ENCODE data around the gene NCOA6.

The NCOA6 gene

DNA sequence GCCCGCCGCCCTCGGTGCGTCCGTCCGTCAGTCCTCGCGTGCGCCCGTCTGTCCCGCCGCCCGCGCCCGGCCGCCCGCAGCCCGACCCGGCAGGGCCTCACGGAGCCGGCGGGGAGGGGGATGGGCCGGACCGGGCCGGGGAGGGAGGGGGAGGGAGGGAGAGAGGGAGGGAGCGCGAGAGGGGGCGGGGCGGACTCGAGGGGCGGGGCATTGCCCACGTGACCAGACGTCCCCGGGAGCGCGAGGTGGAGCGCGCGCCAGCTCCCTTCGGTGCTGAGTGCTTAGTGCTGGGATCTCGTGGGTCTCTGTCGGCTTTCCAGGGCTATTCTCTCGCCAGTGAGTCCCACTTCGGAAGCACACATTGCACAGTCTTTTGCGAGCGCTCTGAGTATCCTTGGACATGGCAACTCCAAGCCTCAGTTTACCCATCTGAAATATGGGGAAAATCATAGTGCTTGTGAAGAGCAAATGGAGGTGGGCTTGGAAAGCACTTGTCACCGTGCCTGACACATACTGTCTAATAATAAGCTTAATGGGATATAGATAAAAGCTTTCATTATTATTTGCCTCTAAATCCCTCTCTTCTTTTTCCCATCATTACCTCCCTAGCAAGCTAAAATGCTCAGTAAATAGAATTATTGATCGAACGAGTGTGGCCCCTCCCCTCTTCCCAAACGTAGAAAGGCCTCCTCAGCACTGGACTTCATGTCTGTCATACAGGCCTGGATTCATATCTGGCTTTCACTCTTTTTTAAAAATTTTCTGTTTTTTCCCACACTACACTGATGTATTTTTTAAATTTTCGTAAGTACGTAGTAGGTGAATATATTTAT, at the start of gene NCOA6:
Gene NCOA6, minus strand, starts transcription at position 122 of the 833 bp plus-strand sequence. CDS start 43,296 bp downstream, outside the sequence.
- intact Hi-C loops (cut with DNase I) = no loop called here
- DNase-seq = peak; percentile 75 to 96 (median 91)

DNA sequence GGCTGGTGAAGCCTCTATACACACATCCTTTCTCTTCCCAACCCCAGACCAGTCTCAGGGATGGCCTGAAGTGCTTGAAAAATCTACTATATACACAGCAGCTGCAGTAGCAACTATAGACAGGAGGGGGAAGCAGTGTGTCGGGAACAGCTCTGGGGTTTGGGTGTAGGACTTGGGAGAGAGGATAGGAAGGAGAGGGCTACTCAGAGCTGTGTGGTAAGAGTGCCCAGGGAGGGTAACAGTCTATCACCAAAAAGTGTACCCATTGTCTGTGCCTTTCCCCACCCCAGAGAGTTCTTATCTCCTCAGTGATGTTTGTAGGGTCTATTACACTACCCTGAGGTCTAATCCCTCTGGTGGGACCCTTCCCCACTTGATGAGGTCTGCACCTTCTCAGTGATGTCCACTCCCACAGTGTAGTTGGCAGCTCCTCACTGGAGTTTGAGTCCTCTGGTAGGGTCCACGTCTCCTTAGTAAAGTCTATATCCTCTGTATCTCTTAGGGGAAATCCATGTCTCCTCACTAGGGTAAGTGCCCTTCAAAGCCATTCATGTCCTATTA, 48.7 kb upstream of the NCOA6 start:
- peak; percentile 36 to 91 (median 82) for DNase-seq
- intact Hi-C loops (cut with DNase I) = loop anchor here (5.0 kb wide), 2 partner anchors 83 to 218 kb away; partner anchors contain the start of genes GSS, MYH7B and TRPC4AP

DNA sequence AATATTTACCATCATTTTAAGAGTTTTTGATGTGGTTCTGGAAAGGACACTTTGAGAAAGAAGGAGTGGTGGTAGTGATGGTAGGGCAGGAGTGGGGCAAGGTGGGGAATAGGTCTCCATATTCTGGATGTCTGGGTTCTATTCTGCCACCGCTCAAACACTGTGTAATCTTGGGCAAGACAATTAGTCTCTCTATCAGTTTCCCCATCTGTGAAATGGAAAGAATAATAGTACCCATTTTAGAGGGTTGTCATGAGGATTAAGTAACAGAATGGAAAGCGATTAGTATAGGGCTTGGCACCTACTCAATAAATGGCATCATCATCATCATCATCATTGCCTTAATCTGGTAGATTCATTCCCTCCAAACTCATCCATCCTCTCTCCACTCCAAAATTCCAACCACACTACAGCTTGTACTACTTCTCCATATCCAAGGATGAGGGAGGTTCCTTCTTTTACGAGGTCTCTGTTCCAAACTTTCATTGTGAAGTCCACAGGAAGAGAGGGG, 48.2 kb upstream of the NCOA6 start:
- intact Hi-C loops (cut with DNase I) = loop anchor here (5.0 kb wide), 2 partner anchors 84 to 219 kb away; partner anchors contain the start of genes GSS, MYH7B and TRPC4AP
- no peak for DNase-seq

DNA sequence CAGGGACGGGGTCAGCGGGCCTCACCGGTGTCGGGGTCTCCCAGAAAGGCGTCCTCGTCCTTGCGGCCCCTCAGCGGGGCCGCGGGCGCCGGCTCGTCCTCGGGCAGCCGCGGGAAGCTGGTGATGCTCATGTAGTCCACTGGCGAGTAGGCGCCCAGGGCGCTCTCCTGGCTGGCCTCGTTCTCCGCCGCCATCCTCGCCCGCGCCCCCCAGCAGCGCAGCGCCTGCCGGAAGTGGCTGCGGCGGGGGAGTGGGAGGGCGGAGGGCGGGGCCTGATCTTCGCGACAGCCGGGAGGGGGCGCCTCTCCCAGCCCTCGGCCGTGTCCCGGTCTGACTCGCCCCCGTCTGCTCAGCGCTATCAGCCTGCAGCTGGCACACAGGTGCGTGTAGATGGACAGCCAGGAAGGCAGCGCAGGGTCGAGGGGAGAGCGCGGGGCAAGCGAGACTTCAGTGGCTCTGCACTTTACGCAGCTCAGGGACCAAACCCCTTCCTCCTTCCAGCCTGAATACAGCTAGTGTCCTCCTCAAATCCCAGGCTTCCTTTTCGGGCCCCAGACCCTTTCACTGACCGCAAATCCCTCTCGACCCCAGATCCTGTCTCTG, 47.3 kb upstream of the NCOA6 start, which contains the start of gene GGT7:
Gene GGT7, minus strand, starts transcription at position 235 of the 603 bp plus-strand sequence. Its CDS starts 41 bp downstream, at position 194.
- intact Hi-C loops (cut with DNase I) = loop anchor here (5.0 kb wide), 2 partner anchors 85 to 220 kb away; partner anchors contain the start of genes GSS, MYH7B and TRPC4AP
- peak; percentile 62 to 96 (median 89) for DNase-seq

DNA sequence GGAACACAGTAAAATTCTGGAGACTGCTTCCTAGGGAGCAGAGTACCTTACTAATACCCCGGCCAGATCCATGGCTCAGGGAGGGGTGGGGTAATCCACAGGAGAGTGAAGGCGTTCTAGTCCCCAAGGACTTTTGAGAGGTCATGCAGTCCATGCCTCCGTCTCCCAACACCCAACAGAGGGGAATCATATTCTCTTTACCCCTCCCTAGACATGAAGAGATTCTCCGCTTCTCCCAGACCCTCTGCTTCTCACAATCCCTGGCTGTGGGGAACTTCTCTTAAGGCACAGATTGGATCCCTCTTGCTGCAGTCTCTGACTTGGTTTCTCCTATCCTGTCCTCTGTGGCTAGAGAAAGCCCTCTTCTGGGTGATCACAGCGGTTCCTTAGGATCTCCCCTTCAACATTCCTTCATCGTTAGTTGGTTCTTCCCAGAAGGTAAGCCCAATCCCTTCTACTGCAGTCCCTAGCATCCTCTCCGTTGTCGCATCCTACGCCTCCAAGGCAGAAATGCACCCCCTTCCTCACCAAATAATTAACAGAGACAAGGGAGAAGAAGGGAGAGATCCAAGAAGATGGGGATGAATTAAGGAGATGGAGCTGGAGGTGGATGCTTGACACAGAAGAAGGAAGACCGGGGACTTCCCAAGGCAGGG, 46.6 kb upstream of the NCOA6 start:
- DNase-seq = peak in 5 of 42 donors; percentile 15 to 43 (median 19)
- intact Hi-C loops (cut with DNase I) = loop anchor here (5.0 kb wide), 2 partner anchors 85 to 220 kb away; partner anchors contain the start of genes GSS, MYH7B and TRPC4AP

DNA sequence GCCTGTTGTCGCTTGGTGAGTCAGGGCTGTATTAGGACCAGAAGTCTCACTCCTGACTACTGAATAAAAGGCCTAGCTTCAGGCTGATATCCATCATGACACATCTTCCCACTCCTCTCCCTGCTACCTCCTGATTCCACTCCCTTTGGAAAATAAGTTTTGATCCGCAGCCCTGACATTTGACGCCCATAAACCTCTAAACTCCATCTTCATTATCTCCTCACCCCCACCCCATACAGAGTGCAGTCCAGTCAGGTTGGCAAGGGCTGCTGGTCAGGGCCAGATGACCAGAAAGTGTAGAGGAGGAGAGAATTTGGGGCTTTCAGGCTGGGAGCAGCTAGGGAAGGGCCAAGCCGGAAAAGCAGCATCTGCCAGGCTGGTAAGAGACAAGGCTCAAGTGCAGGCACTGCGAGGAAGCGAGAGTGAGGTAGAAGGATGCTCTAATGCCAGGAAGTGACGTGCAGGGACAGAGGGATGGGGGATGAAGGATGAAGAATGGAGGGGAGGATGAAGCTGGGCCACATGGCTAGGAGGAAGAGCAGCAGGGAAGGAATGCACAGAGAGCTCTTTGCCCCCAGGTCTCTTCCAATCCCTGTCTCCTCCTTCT, 46.0 kb upstream of the NCOA6 start:
- peak in 30 of 42 donors; percentile 11 to 72 (median 44) for DNase-seq
- intact Hi-C loops (cut with DNase I) = loop anchor here (5.0 kb wide), 2 partner anchors 86 to 221 kb away; partner anchors contain the start of genes GSS, MYH7B and TRPC4AP

DNA sequence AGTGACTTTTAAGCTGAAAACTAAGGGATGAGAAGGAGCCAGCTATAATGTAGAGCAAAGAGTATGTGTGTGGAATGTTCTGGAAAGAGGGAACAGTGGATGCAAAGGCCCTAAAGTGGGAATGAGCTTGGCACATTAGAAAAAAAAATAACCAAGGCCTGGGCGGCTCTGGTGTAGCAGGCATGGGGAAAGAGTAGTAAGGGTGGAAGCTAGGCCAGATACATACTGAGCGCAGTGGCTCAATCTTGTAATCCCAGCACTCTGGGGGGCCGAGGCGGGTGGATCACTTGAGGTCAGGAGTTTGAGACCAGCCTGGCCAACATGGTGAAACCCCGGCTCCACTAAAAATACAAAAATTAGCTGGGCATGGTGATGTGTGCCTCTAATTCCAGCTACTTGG, 38.8 kb upstream of the NCOA6 start:
- DNase-seq = no peak
- intact Hi-C loops (cut with DNase I) = loop anchor here (10.0 kb wide), 1 partner anchor 351 kb away; no protein-coding TSS in a partner anchor

DNA sequence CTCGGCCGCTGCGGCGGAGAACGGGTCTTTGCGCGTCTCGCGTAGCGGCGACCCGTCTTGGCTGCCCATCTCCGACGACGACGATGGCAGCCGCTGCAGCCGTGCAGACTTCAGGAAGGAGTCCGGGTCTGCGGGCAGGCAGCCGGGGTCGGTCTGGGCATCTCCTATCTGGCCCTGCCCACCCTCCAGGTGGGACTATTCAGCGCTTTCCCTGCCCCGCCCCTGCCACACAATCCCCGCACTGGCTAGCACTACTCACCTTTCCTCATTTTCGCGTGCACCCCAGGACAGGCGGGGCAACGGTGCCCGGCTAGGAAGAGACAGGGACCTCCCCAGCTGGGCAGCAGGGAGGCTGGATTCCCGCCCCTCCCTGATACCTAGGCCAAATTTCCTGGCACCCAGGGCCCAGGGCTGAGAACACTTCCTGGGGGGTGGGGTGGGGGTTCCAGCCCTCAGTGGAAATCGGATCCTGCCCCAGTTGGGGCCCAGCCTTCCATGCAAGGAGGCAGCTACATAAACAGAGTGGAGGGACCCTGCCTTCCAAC, 38.0 kb upstream of the NCOA6 start:
- DNase-seq = peak in 1 of 42 donors; percentile 26
- intact Hi-C loops (cut with DNase I) = loop anchor here (10.0 kb wide), 1 partner anchor 351 kb away; no protein-coding TSS in a partner anchor

DNA sequence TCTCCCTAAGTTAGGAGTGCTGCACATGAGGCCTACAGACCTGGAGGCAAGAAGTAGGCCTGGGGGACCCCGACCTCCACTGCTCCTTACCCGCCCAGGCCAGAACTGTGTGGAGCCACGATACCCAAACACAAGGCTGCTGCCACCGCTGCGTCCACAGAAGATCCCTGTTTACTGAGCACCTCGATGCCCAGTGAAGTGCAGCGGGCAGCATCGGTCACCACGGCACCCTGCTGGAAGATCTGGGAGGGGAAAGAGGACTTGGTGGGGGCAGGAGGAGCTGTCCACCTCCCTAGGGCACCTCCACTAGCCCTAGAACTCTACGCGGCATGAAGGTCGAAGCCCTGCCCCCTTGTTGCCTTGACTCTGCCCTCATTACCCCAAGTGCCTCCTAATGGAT, 37.3 kb upstream of the NCOA6 start:
- DNase-seq = no peak
- intact Hi-C loops (cut with DNase I) = loop anchor here (10.0 kb wide), 1 partner anchor 352 kb away; no protein-coding TSS in a partner anchor

DNA sequence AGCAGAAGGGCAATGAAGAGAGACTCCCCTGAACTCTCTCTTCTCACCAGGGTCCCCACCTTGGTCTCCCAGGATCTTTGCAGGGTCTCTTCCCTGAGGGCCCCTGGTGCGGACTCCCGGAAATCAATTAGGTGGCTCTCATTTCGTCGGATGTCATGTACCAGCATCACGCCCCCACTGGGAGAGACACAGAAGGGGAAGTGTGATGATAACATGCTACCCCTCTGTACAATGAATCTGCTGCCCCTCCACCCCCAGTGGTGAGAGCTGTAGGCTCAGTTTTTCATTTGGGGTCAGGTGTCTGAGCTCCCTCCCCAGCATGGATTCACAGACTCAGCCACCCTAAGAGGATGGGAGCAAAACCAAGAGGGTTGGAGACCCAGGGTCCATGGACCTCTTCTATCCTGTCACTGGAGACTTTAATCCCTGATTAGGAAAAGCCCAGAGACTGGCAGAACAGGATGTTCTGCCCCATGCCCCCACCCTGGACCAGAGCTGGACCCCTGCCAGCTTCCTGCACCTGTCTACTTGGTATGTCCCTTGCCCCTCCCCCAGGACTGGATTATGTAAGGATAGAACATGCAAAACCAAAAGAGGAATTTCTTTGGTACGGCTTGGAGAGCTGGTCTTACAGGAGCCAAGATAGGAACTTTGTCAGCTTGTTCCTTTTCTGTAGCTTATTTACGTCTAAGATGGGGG, 36.1 kb upstream of the NCOA6 start:
- peak in 1 of 42 donors; percentile 35 for DNase-seq
- intact Hi-C loops (cut with DNase I) = loop anchor here (10.0 kb wide), 1 partner anchor 353 kb away; no protein-coding TSS in a partner anchor

DNA sequence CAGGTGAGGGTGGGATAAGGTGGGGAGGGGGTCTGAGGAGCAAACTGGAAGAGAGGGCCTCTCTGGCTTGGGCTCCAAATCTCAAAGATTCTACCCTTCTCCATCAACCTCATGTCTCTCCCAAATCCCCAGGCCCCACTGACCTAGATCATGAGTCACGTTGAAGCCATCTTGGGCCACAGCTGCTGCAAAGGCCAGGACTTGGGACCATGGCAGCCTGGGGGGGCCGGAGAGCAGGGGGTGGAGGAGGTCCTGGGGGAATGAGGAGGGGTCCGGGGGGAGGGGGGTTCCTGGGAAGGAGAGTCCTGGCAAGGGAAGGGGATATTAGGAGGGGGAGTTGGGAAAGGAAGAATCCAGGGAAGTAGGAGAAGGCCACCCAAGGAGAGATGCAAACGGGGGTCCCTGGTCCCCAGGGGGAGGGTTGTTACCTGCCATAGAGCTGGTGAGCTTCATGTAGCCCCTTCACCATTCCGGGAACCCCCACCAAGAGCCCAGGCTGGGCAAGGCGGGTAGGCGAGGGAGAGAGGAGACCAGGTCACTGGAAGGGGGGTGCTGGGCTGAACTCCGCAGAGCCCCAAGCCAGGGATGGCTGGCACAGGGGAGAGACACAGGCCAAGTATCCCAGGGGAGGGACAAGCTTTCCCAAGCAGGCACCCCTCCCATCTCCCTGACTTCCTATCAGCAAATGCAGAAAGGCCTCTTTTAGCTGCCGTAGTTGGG, 34.5 kb upstream of the NCOA6 start:
- intact Hi-C loops (cut with DNase I) = loop anchor here (10.0 kb wide), 1 partner anchor 355 kb away; no protein-coding TSS in a partner anchor
- DNase-seq = peak in 1 of 42 donors; percentile 21

DNA sequence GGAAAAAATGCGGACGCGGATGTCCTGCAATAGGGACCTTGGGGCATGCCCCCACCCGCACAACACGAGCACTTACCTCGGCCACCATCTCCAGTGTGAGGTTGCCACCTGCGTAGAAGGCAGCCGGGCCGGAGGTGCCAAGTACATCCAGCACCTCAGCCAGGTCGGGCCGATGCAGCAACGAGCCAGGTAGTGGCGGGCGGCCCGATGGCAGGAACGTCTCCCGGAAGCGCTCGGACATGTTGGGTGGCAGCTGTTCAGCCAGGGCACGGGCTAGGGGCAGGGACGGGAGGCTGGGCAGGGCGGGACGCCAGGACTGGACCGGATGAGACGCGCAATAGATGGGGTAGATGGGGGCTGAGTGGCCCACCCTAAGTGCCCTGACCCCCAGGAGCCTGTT, 33.9 kb upstream of the NCOA6 start:
- intact Hi-C loops (cut with DNase I) = no loop called here
- peak in 1 of 42 donors; percentile 14 for DNase-seq

DNA sequence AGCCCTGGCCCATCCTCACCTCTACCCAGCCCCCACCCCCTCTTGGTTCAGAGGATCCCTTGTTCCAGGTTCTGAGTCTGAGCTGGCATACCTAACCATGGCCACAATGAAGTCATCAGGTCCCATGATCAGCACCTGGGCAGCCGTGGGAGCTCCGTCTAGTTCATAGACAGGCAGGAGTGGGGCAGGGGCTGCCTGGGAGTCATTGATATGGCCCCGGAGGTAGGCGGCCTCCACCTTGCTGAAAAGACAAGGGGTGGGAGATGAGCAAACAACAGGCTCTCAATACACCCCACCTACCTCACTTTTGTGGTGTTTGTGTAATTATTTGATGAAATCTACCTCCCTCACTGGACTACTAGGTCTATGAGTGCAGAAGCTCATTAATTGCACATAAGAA, 26.8 kb upstream of the NCOA6 start:
- intact Hi-C loops (cut with DNase I) = no loop called here

DNA sequence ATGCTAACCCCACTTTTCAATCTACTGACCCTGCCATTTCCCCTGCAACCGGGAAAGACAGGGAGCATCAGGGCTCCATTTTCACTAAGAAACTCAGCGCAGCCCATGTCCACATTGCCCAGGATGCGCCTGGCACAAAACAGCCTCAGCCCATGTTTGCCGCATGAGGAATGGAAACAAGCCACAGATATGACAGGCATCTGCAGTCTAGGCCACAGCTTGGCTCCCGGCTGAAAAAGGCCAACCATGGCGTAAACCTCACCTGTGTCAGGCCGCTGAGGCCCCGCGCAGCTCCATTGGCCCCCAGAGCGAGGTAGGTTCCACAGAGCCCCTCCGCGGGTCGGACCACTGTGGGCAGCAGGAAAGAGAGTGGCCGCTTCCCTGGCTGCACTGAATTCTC, 25.5 kb upstream of the NCOA6 start:
- intact Hi-C loops (cut with DNase I) = no loop called here
- DNase-seq = no peak

More for the DNA sequence above, 26.8 kb upstream of the NCOA6 start:
- DNase-seq = no peak

DNA sequence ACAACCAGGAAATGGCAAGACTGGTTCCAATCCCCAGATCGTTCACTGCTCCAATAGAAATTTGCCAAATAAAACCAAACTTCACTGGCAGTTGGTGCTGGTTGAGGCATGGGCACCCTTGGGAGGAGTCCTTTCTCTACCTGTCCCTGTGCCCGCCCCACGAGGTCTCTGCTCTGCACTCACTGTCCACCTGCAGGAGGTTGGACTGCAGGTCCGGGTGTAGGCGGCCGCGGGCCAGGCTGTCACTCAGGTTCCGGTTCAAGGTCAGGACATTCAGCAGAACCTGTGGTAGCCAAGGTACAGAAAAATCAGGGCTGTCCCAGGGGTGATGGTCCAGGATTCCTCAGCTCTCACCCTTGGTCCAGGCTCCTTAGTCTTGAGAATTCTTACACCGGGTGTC, 24.3 kb upstream of the NCOA6 start:
- intact Hi-C loops (cut with DNase I) = no loop called here
- no peak for DNase-seq

DNA sequence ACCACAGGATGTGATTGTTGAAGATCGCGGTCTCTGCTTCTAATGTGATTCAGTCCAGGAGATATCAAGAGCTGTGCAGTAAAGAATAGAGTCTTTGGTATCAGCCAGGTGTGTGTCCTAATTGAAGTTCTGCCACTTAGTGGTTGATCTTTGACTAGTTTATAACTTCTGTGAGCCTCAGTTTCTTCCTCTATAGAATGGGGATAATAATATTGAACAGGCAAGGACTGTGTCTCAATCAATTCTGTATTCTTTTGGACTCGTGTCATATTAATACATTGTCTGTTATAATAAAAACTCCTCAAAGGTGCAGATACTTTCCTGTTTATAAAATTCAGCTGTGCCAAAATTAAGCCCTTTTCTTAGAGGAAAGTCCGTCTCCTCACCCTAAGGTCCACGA, 23.1 kb upstream of the NCOA6 start:
- no peak for DNase-seq
- intact Hi-C loops (cut with DNase I) = no loop called here
